PC-9 (cell line): Measurements from ENCODE around the gene PUDP.

Experiments
- EZH2 ChIP-seq: fragments of 200-600 bp; sonication (generic); IDR thresholded peaks from 2 replicates; pipeline ENCODE4 v1.8.0; 2017; ENCODE audit warnings: antibody characterized with exemption, low read depth
- TF ChIP-seq, protein P1 (sequence below): fragments of 200-600 bp; sonication (generic); conservative IDR thresholded peaks from 2 replicates; pipeline ENCODE4 v1.6.1; 2017; ENCODE audit warnings: mixed run types, antibody characterized with exemption, mild to moderate bottlenecking, moderate library complexity

DNA sequence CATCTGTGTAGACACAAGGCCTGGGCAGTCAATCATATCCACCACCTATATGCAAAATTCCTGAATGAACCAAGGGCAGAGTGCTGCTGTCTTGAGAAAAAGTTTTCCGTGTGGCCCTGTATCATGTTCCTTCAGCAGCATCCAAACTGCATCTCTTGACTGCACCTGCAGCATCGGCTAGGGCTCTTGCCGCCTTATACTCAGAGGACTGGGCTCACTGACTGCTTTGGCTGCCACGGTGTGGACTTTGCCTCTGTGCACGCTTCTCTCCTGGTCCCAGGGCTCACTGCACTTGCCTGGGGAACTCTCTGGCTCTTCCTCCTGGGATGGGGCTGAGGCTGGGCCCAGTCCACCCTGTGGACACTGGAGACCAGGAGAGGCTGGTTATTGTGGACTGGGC, 39.9 kb downstream of the PUDP start:
- TF ChIP-seq, protein P1, sequence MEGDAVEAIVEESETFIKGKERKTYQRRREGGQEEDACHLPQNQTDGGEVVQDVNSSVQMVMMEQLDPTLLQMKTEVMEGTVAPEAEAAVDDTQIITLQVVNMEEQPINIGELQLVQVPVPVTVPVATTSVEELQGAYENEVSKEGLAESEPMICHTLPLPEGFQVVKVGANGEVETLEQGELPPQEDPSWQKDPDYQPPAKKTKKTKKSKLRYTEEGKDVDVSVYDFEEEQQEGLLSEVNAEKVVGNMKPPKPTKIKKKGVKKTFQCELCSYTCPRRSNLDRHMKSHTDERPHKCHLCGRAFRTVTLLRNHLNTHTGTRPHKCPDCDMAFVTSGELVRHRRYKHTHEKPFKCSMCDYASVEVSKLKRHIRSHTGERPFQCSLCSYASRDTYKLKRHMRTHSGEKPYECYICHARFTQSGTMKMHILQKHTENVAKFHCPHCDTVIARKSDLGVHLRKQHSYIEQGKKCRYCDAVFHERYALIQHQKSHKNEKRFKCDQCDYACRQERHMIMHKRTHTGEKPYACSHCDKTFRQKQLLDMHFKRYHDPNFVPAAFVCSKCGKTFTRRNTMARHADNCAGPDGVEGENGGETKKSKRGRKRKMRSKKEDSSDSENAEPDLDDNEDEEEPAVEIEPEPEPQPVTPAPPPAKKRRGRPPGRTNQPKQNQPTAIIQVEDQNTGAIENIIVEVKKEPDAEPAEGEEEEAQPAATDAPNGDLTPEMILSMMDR: no peak
- TF ChIP-seq EZH2: no peak
